Adipocyte (in vitro differentiated cells): ENCODE data around the gene DEGS1.
A peak's percentile ranks its signal among the peaks of the same experiment; 100 is the strongest.

Source experiments
- DNase-seq: peaks from one replicate; pipeline ENCODE4 v3.0.0-alpha.2; 2015; ENCODE audit warnings: low read depth
- H3K27me3 ChIP-seq: replicated peaks from 2 replicates; pipeline ENCODE4 v1.7.0; 2013; ENCODE audit warnings: mild to moderate bottlenecking, low read length, moderate library complexity; ENCODE audit not compliant: control insufficient read depth, insufficient read depth
- H3K36me3 ChIP-seq: 2 replicates; pipeline ENCODE4 v1.7.0; 2013; ENCODE audit warnings: low read length, mild to moderate bottlenecking, moderate library complexity; ENCODE audit not compliant: control insufficient read depth, insufficient read depth, severe bottlenecking
- H3K4me1 ChIP-seq: 2 replicates; pipeline ENCODE4 v1.7.0; 2013; ENCODE audit warnings: mild to moderate bottlenecking, low read length, moderate library complexity; ENCODE audit not compliant: control insufficient read depth, insufficient read depth
- H3K4me3 ChIP-seq: 2 replicates; pipeline ENCODE4 v1.7.0; 2013; ENCODE audit warnings: mild to moderate bottlenecking, low read length, moderate library complexity
- H3K9ac ChIP-seq: 2 replicates; pipeline ENCODE4 v1.7.0; 2013; ENCODE audit warnings: mild to moderate bottlenecking, low read length, moderate library complexity
- H3K9me3 ChIP-seq: 2 replicates; pipeline ENCODE4 v1.7.0; 2013; ENCODE audit warnings: mild to moderate bottlenecking, low read length, moderate library complexity; ENCODE audit not compliant: control insufficient read depth

Gene DEGS1

GRCh38 chr1:224217655-224218623, 34.9 kb downstream of the DEGS1 start:
- peaks cover 2% of the 10 kb centered on the region for H3K4me1 ChIP-seq

GRCh38 chr1:224219011-224219611, 36.1 kb downstream of the DEGS1 start:
- Histone ChIP-seq H3K9me3 (no peaks in the 10 kb centered on the region), H3K36me3 (no peaks in the 10 kb centered on the region), H3K9ac (no peak overlapping the region), H3K27me3 (no peaks in the 10 kb centered on the region), H3K4me3 (no peak overlapping the region), H3K4me1 (peaks cover 3% of the 10 kb centered on the region)
- DNase-seq = no peak

More at GRCh38 chr1:224217655-224218623, 34.9 kb downstream of the DEGS1 start:
- Histone ChIP-seq H3K9me3 (no peaks in the 10 kb centered on the region), H3K27me3 (no peaks in the 10 kb centered on the region), H3K4me3 (no peak overlapping the region), H3K36me3 (no peaks in the 10 kb centered on the region), H3K9ac (no peak overlapping the region)
- DNase-seq = no peak

- DNase-seq = no peak
- no peak overlapping the region for H3K4me3 ChIP-seq
- H3K9me3 ChIP-seq = no peaks in the 10 kb centered on the region
- peaks cover 6% of the 10 kb centered on the region for H3K4me1 ChIP-seq
- H3K36me3 ChIP-seq = no peaks in the 10 kb centered on the region
- H3K9ac ChIP-seq = no peak overlapping the region
- no peaks in the 10 kb centered on the region for H3K27me3 ChIP-seq
These were observed 36.6 kb downstream of the DEGS1 start for GRCh38 chr1:224219612-224220059.

DNA sequence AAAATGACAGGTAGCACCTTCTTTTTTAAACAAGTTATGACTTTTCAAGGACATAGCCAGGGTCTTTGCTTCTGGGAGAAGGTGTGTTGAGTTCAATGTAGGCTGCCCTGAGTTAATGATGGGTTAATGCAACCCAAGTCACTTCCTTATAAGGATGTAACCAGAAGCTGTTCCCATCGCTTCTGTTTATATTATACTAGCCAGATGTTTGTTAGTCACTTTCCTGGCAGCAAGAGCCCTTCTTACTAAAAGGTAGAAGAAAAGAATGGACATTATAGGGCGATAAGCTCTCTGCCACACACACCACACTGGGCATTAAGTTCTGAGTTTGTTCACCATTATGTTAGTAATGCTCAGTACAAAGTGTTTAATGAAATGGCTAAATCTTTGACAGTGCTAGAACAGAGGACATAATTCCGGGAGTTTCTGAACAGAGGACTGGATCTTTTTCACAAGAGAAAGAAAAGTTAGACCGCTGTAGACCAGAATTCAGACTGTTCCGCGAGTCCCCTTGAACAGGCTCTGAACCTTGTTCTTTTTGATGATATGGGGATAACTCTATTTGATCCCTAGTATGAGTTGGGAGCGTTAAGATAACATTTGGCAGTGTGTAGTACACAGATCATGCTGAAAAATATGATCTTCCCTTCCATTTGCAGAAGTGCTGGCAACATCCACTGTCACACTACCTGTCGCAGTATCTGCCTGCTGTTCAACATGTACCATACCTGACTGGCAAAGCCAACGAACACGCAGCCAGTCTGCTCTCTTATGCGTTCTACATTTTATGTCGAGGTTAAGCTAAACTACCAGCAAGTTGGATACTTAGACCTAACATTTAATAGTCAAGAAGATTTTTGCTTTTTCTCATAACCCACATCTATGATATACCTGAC, 41.0 kb downstream of the DEGS1 start:
- Histone ChIP-seq H3K36me3 (peaks cover 19% of the 10 kb centered on the region), H3K9me3 (no peaks in the 10 kb centered on the region), H3K4me3 (no peak overlapping the region), H3K4me1 (peaks cover 6% of the 10 kb centered on the region), H3K9ac (no peak overlapping the region), H3K27me3 (no peaks in the 10 kb centered on the region)
- DNase-seq = peak; percentile 75

- Histone ChIP-seq H3K4me3 (no peak overlapping the region), H3K27me3 (no peaks in the 10 kb centered on the region), H3K9me3 (no peaks in the 10 kb centered on the region), H3K36me3 (peaks cover 39% of the 10 kb centered on the region), H3K9ac (no peak overlapping the region), H3K4me1 (peaks cover 6% of the 10 kb centered on the region)
- no peak for DNase-seq
These were observed 43.9 kb downstream of the DEGS1 start for GRCh38 chr1:224226849-224227502.

- peaks cover 53% of the 10 kb centered on the region for H3K36me3 ChIP-seq
- no peaks in the 10 kb centered on the region for H3K27me3 ChIP-seq
- H3K9me3 ChIP-seq = no peaks in the 10 kb centered on the region
- DNase-seq = no peak
- H3K4me3 ChIP-seq = no peak overlapping the region
- H3K4me1 ChIP-seq = no peaks in the 10 kb centered on the region
- no peak overlapping the region for H3K9ac ChIP-seq
These were observed 51.0 kb downstream of the DEGS1 start for GRCh38 chr1:224234017-224234416.

GRCh38 chr1:224235813-224236493, 52.9 kb downstream of the DEGS1 start:
- H3K27me3 ChIP-seq = no peaks in the 10 kb centered on the region
- peaks cover 44% of the 10 kb centered on the region for H3K36me3 ChIP-seq
- no peaks in the 10 kb centered on the region for H3K4me1 ChIP-seq
- no peak for DNase-seq
- H3K4me3 ChIP-seq = no peak overlapping the region
- no peaks in the 10 kb centered on the region for H3K9me3 ChIP-seq
- no peak overlapping the region for H3K9ac ChIP-seq

DNA sequence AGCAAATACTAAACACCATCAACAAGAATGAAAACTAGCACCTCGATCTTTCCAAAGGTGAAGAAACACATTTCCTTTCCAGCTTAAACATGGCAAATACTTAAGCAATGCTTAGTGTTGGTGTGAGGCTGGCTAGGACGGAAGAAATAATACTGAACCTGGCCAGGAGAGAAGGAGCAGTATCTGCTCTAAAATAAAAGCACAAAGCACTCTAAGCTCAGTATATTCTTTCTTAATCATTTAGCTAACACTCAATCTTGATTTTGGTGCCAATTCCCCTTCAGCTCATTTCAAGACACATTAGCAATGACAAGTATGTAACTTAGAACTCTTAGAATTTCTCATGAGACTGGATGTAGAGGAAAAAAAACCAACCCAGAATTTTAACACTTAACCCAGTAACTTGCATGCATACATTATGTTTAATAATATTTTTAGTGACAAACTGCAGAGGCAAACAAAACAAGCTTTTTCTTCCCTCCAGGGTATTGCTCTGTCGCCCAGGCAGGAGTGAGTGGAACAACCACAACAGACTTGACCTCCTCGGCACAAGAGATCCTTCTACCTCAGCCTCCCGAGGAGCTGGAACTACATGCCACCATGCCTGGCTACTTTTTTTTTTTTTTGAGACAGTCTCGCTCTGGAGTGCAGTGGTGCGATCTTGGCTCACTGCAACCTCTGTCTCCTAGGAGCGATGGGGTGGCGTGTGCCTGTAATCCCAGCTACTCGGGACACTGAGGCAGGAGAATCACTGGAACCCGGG, 54.3 kb downstream of the DEGS1 start:
- DNase-seq = no peak
- H3K4me3 ChIP-seq = no peak overlapping the region
- peaks cover 37% of the 10 kb centered on the region for H3K36me3 ChIP-seq
- no peak overlapping the region for H3K9ac ChIP-seq
- H3K4me1 ChIP-seq = no peaks in the 10 kb centered on the region
- H3K9me3 ChIP-seq = no peaks in the 10 kb centered on the region
- no peaks in the 10 kb centered on the region for H3K27me3 ChIP-seq

DNA sequence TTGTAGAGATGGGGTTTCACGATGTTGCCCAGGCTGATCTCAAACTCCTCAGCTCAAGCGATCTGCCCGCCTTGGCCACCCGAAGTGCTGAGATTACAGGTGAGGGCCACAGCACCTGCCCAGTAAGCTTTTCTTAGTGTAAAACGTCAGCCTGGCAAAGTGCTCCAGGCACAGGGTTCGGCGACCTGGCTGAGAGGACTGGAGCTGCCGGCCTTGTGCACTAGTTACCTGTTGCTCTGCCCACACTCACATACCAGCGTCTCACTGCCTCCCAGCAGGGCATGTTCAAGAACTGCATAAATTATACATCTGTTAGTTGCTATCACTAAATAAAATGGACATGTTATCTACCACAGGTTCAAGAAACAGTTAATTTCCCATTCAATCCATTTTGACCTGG, 55.2 kb downstream of the DEGS1 start:
- H3K36me3 ChIP-seq = peaks cover 30% of the 10 kb centered on the region
- DNase-seq = no peak
- no peaks in the 10 kb centered on the region for H3K9me3 ChIP-seq
- no peak overlapping the region for H3K9ac ChIP-seq
- no peak overlapping the region for H3K4me3 ChIP-seq
- no peaks in the 10 kb centered on the region for H3K4me1 ChIP-seq
- H3K27me3 ChIP-seq = no peaks in the 10 kb centered on the region

- no peaks in the 10 kb centered on the region for H3K27me3 ChIP-seq
- no peaks in the 10 kb centered on the region for H3K9me3 ChIP-seq
- H3K36me3 ChIP-seq = peaks cover 31% of the 10 kb centered on the region
- H3K9ac ChIP-seq = no peak overlapping the region
- no peaks in the 10 kb centered on the region for H3K4me1 ChIP-seq
- H3K4me3 ChIP-seq = no peak overlapping the region
- DNase-seq = no peak
These were observed 55.7 kb downstream of the DEGS1 start for GRCh38 chr1:224238756-224239155.
